CD4-positive, alpha-beta T cell treated with Interleukin-17A for 1 hour (primary cell): ENCODE data around the gene CDK5RAP3.
"Not testable (repeated sequence)": the region's sequence is repeated elsewhere in the genome, so short reads cannot be mapped to it uniquely, and the experiment has no call there.

Source experiments
- DNase-seq: peaks from one replicate; pipeline ENCODE4 v3.0.0-alpha.2; 2020

The CDK5RAP3 gene

GRCh38 chr17:48002266-48002915 lies 31.5 kb downstream of the CDK5RAP3 start:
- DNase-seq = no peak

DNA sequence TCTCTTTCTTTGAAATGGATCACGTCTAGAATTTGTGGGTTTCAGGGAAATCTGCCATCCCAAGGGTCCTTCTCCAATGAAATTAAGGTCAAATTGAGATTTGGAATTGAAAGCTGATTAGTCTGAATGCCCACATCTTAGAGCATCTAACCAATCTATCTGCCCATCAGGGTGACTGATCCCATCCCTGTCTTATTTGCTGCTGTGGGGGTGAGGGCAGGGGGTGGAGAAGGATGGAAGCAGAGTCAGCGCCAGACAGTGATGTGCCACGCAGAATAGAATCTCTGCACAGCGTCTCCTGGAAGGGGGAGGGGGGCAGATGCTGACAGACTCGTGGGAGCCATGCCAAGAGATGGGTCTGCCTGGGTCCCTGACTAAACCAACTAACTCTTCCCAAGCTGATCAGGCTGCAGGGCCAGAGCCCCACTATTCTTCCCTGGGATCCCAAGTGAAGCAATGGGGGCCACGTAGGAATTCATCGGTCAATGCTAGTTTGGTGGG lies 32.1 kb downstream of the CDK5RAP3 start:
- DNase-seq = no peak

- DNase-seq = no peak
These were observed 32.7 kb downstream of the CDK5RAP3 start for GRCh38 chr17:48003417-48004151.

- DNase-seq = no peak
These were observed 34.1 kb downstream of the CDK5RAP3 start for GRCh38 chr17:48004983-48005382.

DNA sequence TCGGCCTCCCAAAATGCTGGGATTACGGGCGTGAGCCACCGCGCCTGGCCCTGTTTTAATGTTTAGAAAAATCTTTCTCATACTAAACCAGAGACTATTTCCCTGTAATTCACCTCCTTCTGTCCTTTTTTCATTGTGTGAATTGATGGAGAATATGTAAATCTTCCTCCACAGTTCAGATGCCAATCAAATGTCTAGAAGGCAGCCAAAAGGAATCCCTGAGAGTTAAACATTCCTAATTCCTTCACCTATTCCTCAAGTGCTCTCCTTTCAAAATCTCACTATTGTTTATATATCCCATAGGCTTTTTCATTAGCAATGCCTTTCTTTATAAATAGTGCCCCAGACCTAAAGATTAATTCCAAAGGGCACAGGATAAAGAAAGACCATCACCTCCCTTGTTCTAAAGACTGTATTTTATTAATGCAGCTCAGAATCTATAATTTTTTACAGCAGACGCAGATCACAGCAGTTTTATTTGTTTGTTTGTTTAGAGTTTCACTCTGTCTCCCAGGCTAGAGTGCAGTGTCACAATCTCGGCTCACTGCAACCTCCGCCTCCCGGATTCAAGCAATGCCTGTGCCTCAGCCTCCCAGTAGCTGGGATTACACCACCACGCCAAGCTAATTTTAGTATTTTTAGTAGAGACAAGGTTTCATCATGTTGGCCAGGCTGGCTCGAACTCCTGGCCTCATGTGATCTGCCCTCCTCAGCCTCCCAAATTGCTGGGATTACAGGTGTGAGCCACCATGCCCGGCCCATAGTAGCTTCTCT lies 36.2 kb downstream of the CDK5RAP3 start:
- DNase-seq = no peak

- DNase-seq = no peak
These were observed 39.3 kb downstream of the CDK5RAP3 start for GRCh38 chr17:48010193-48010592.

DNA sequence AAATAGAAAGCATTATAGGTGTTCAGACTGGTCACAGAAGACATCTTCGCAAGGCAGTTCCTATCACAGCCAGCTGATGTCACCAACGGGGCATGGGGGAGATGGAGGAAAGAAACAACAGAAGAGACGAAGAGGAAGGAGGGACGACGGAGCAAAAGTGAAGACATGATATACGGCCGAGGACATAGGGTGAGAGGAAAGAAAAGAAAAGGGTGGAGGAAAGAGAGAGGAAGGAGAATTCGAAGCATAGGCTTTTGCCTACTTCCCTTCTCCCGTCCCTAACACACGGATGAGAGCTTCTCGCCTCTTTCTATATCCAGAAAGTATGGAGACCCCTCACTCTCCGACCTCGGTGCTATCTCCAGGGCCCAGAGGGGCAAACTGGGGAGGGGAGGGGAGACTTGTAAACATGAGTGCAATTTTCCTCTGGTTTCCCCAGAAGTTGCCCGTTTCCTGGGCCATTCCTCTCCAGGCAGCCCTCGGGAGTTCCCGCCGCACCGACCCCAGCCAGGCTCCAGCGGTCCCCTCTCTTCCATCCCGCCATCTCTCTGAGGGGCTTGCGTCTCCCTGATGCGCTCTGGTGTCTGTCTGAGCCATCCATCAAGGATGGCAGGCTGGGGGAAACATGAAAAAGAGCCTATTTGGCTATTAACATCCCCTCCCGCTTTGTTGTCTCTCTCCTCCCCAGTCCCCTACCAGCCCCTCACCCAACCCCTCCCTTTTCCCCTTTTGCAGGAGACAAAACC lies 40.7 kb downstream of the CDK5RAP3 start:
- DNase-seq = peak; percentile 61

DNA sequence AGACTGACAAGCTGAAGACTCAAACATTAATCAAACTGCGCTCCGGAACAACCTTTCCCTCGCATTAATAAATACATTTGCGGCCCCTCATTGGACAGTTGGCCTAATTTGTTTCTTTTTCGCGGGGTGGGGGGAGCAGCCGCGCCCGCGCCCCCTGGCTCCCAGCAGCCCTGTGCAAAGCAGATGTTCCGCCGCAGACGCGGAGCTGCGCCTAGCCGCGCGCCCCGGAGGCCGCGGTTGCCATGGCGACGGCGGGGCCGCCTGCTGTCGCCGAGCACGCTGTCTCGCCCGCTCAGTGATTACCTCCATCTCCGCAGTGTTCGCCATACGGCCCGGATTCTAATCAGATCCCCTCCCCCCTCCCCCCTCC lies 41.2 kb downstream of the CDK5RAP3 start:
- peak; percentile 68 for DNase-seq

DNA sequence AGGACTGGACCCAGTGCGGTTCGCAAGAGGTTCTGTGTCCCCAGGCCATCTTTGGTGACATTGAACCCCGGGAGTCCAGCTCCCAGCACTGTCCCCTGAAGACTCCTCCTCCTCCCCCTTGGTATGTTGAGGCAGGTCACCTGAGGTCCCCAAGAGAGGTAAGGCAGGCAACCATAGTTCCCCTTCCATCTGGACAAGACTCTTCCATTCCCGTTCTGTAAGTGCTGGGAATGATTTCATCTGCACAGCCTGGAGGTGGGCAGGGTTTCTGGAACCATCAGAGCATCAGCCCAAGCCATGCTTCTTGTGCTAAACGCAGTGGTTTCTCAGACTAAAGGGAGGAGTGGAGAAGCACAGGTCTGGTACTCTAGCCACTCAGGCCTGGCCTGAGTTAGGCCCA lies 41.7 kb downstream of the CDK5RAP3 start:
- no peak for DNase-seq

GRCh38 chr17:48013876-48014594 lies 43.1 kb downstream of the CDK5RAP3 start:
- no peak for DNase-seq

DNA sequence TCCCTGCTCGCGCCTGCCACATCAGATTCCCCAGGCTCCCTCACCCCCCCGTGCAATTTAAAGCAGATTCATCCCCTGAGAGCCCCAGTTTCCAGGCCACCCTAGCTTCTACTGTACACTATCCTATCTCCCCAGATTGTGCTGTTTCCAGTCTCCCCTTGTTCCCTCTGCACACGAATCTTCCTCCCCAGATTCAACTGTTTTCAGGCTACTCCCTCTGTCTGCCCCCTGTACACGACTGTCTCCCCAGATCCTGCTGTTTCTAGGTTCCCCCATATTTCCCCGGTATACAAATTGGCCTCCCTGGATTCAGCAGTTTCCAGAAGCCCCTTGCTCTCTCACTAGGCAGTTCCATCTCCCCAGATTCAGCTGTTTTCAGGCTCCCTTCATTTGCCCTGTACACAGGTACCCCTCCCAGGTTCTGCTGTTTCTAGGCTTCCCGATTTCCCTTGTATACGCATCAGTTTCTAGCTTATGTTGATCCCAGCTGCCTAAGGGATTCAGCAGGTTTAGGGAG lies 43.7 kb downstream of the CDK5RAP3 start:
- DNase-seq = no peak

GRCh38 chr17:48016112-48016511 lies 45.2 kb downstream of the CDK5RAP3 start:
- DNase-seq = no peak

- DNase-seq = not testable (repeated sequence)
These were observed 46.9 kb downstream of the CDK5RAP3 start for GRCh38 chr17:48017817-48018158.

GRCh38 chr17:48021934-48022333 lies 51.0 kb downstream of the CDK5RAP3 start:
- no peak for DNase-seq

DNA sequence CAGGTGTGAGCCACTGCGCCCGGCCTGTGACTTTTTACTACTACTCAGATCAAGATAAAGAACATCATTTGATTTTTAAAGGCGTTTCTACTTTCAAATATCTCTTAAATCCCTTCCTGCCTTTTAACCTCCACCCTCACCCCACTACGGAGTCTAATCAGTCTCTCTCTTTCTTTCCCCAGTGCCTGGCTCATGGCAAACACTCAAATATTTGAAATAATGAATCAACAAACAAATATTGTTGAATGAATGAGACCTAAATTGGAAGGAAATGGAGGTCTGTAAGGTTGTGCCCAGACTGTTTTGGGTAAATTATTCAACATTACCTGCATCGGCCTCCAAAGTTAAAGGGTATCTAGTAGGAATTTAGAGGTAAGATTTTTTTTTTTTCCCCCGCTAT lies 52.0 kb downstream of the CDK5RAP3 start:
- no peak for DNase-seq

GRCh38 chr17:48023400-48024148 lies 52.7 kb downstream of the CDK5RAP3 start:
- peak; percentile 45 for DNase-seq

DNA sequence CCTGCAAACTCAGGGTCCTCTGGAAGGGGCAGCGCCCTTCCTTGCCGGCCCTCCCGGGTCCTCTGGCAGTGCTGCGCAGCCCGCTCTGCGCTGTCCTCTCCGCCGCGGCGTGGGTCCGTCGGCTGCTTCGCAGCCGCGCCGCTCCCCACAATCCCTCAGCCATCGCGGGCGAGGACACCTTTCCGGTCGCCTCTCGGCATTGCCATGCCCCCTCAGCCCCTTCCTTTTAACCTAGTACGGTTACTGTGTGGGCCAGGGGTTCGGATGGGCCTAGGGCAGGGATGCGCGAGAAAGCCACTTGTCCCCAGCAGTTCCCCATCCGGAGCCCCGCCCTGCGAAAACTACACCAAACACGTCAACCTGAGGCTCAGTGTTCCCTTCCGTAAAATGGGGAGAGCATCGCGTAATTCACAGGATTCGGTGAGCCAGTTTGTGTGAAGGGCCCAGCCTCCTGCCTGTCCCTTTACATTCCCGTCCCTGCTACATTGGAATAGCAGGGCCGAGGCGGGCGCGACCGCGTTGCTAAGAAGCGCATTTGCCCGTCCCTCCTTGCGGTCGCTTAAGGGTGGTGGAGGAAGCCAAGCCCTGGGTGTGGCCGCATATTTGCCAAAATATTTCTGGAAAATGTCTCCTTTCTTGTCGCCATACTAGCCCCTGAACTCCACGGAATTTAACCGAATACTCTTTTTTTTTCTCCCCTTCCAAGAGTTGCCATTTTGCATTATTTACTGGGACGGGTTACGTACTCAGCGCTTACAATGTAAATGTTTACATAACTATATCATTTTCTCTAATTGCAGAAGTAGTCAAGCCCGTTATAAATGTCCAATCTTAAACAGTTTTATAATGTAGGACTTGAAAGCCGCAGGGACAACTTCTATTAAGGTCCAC lies 53.5 kb downstream of the CDK5RAP3 start:
- DNase-seq = peak; percentile 58

- DNase-seq = peak; percentile 97
These were observed 54.4 kb downstream of the CDK5RAP3 start for GRCh38 chr17:48025040-48025903.

DNA sequence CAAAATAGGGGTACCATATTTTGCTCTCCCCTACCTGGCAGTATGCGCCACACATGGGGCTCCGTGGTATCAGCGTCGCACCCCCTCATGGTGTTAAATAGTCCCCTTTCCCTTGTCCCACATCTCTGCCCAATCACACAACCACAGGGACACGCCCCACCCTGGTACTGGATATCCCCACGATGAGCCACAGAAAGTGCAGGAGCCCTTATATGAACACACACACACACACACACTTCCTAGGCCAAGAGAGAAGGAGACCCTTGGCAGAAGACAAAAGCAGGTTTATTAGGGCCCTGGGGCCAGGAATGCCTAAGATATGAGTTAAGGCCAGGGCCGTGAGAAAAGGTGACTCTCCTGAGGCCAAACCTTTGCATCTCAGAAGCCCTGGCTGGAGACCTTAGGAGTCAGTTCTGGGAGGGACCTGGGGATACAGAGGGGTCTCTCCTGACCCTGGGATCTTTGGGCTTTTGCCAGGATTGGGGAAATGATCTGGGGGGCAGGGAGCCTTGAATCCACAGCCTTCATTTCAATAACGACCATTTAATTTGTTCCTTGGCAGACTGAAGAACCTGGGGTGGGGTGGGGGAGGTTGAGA lies 55.1 kb downstream of the CDK5RAP3 start:
- DNase-seq = no peak
